ENCODE measurements around the gene ADAP1. TPM values are rescaled to one million over a fixed set of nuclear protein-coding genes. Genes with fewer than 3 reads are reported as not detected.

Gene ADAP1
- total and polyA plus RNA-seq, 2 of the 13 experiments (the other 11 are each of a cell fraction or from before 2014, with no cell fraction given), result 10.5 to 24.6 TPM

- TF ChIP-seq, protein P1, sequence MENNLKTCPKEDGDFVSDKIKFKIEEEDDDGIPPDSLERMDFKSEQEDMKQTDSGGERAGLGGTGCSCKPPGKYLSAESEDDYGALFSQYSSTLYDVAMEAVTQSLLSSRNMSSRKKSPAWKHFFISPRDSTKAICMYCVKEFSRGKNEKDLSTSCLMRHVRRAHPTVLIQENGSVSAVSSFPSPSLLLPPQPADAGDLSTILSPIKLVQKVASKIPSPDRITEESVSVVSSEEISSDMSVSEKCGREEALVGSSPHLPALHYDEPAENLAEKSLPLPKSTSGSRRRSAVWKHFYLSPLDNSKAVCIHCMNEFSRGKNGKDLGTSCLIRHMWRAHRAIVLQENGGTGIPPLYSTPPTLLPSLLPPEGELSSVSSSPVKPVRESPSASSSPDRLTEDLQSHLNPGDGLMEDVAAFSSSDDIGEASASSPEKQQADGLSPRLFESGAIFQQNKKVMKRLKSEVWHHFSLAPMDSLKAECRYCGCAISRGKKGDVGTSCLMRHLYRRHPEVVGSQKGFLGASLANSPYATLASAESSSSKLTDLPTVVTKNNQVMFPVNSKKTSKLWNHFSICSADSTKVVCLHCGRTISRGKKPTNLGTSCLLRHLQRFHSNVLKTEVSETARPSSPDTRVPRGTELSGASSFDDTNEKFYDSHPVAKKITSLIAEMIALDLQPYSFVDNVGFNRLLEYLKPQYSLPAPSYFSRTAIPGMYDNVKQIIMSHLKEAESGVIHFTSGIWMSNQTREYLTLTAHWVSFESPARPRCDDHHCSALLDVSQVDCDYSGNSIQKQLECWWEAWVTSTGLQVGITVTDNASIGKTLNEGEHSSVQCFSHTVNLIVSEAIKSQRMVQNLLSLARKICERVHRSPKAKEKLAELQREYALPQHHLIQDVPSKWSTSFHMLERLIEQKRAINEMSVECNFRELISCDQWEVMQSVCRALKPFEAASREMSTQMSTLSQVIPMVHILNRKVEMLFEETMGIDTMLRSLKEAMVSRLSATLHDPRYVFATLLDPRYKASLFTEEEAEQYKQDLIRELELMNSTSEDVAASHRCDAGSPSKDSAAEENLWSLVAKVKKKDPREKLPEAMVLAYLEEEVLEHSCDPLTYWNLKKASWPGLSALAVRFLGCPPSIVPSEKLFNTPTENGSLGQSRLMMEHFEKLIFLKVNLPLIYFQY (CRISPR knock-in tag; IDR thresholded peaks at IDR 0.05; ENCODE audit: borderline replicate concordance), result no peak
- no peak for TF ChIP-seq HDAC6 (IDR thresholded peaks at IDR 0.05; ENCODE audit: low read depth, low read length)
- TF ChIP-seq U2AF1 (optimal IDR thresholded peaks at IDR 0.05; ENCODE audit: low read depth, low read length), result no peak
- TF ChIP-seq TRIM24 (CRISPR knock-in tag; IDR thresholded peaks at IDR 0.05), result no peak
- TF ChIP-seq, protein P2, sequence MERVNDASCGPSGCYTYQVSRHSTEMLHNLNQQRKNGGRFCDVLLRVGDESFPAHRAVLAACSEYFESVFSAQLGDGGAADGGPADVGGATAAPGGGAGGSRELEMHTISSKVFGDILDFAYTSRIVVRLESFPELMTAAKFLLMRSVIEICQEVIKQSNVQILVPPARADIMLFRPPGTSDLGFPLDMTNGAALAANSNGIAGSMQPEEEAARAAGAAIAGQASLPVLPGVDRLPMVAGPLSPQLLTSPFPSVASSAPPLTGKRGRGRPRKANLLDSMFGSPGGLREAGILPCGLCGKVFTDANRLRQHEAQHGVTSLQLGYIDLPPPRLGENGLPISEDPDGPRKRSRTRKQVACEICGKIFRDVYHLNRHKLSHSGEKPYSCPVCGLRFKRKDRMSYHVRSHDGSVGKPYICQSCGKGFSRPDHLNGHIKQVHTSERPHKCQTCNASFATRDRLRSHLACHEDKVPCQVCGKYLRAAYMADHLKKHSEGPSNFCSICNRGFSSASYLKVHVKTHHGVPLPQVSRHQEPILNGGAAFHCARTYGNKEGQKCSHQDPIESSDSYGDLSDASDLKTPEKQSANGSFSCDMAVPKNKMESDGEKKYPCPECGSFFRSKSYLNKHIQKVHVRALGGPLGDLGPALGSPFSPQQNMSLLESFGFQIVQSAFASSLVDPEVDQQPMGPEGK (CRISPR knock-in tag; IDR thresholded peaks at IDR 0.05), result no peak
- TF ChIP-seq ZBTB3 (CRISPR knock-in tag; IDR thresholded peaks at IDR 0.05; ENCODE audit: borderline replicate concordance, low read depth), result no peak
- TF ChIP-seq, protein P3, sequence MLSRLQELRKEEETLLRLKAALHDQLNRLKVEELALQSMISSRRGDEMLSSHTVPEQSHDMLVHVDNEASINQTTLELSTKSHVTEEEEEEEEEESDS (CRISPR knock-in tag; IDR thresholded peaks at IDR 0.05; ENCODE audit: borderline replicate concordance), result no peak
- TF ChIP-seq GATAD1 (CRISPR knock-in tag; IDR thresholded peaks at IDR 0.05), result no peak
- TF ChIP-seq NFKB2 (CRISPR knock-in tag; IDR thresholded peaks at IDR 0.05; ENCODE audit: borderline replicate concordance), result peak; percentile 37; the same call in 1 of the 2 replicates
- no peak for TF ChIP-seq HMG20A (CRISPR knock-in tag; IDR thresholded peaks at IDR 0.05; ENCODE audit: borderline replicate concordance)
- no peak for TF ChIP-seq NCOR1 (IDR thresholded peaks at IDR 0.05; ENCODE audit: borderline replicate concordance, low read length)
- TF ChIP-seq NFIB (CRISPR knock-in tag; IDR thresholded peaks at IDR 0.05; ENCODE audit: borderline replicate concordance), result no peak
- TF ChIP-seq ZNF749 (CRISPR knock-in tag; IDR thresholded peaks at IDR 0.05; ENCODE audit: borderline replicate concordance), result no peak
- TF ChIP-seq ZNF580 (CRISPR knock-in tag; IDR thresholded peaks at IDR 0.05; ENCODE audit: borderline replicate concordance, low read depth), result no peak
- TF ChIP-seq SPEN (CRISPR knock-in tag; IDR thresholded peaks at IDR 0.05; ENCODE audit: low read depth), result peak; percentile 51
- no peak for TF ChIP-seq ZNF24 (IDR thresholded peaks at IDR 0.05)
- no peak for TF ChIP-seq BATF2 (CRISPR knock-in tag; IDR thresholded peaks at IDR 0.05)
- TF ChIP-seq HIC2 (CRISPR knock-in tag; IDR thresholded peaks at IDR 0.05; ENCODE audit: low read depth), result no peak
- no peak for TF ChIP-seq FOXO1 (CRISPR knock-in tag; IDR thresholded peaks at IDR 0.05)
- no peak for TF ChIP-seq ZNF264 (CRISPR knock-in tag; IDR thresholded peaks at IDR 0.05)
- no peak for TF ChIP-seq AGO2 (optimal IDR thresholded peaks at IDR 0.05; ENCODE audit: low read depth, low read length)
Measured at GRCh38 chr7:963236-964078, 9.0 kb upstream of the ADAP1 start (continued).
